ENCODE data around the gene ILF3. TPM values are rescaled to one million over a fixed set of nuclear protein-coding genes. Genes with fewer than 3 reads are reported as not detected.

ILF3 gene
- total RNA-seq, 5 donors from 2014 or later (not counting 1 experiment from before 2014, with no cell fraction given) = 331 to 490 (median 370) TPM

- POLR2A ChIA-PET = interaction anchor here in 1 of 2 donors (0.7 kb wide), 1 partner anchor 65 kb away, joined by 9 read pairs; no protein-coding TSS in a partner anchor
- H3K9me3 Mint-ChIP-seq = no peaks in the 10 kb centered on the region
- peak overlapping the region in 1 of 3 donors; percentile 8 for H3K4me3 Mint-ChIP-seq
- Histone ChIP-seq H3K4me3 (ENCODE audit: control insufficient read depth in 1 of 2, extremely low read depth in 1 of 2, low read length in 1 of 2) (no peak overlapping the region), H3K27ac (ENCODE audit: low read length) (peak overlapping the region; percentile 48), H3K9me3 (no peaks in the 10 kb centered on the region), H3K27me3 (replicated peaks in 1 of 2; ENCODE audit: control insufficient read depth in 2 of 2, extremely low read depth in 1 of 2, insufficient read depth in 2 of 2, low read length in 1 of 2) (no peaks in the 10 kb centered on the region), H3K36me3 (ENCODE audit: control insufficient read depth in 2 of 2, extremely low read depth in 1 of 2, insufficient read depth in 1 of 2, low read length in 1 of 2) (peaks cover 9 to 48% of the 10 kb centered on the region in 2 donors), H3K4me1 (ENCODE audit: control insufficient read depth in 1 of 2, extremely low read depth in 1 of 2, insufficient read depth in 2 of 2, low read length in 2 of 2) (peaks cover 4 to 39% of the 10 kb centered on the region in 2 experiments)
- H3K4me1 Mint-ChIP-seq = peaks cover 10 to 33% (median 14%) of the 10 kb centered on the region in 3 donors
- CTCF ChIA-PET = interaction anchor here (0.6 to 4.8 kb wide), 20 partner anchors 9 to 391 kb away, joined by 3 to 83 read pairs (median 6); no protein-coding TSS in a partner anchor
- H3K27ac Mint-ChIP-seq = peak overlapping the region; percentile 73 to 91
- no peaks in the 10 kb centered on the region for H3K27me3 Mint-ChIP-seq
- peaks cover 4% of the 10 kb centered on the region for H3K36me3 Mint-ChIP-seq
- WGBS (ENCODE audit: insufficient coverage) = 28% methylated on average over 6 of the region's 14 CpGs
- DNase-seq = peak; percentile 61 to 91 (median 82)
- ATAC-seq (replicated peaks in 1 of 4) = peak; percentile 84 to 93 (median 90)
These were observed 9.7 kb upstream of the ILF3 start for GRCh38 chr19:10644260-10645007.

- no peaks in the 10 kb centered on the region for H3K9me3 ChIP-seq
- no peak overlapping the region for H3K4me3 ChIP-seq (ENCODE audit: control insufficient read depth in 1 of 2, extremely low read depth in 1 of 2, low read length in 1 of 2)
- ChIA-PET POLR2A (interaction anchor here (0.6 to 0.7 kb wide), 3 partner anchors 31 to 173 kb away, joined by 3 to 13 read pairs (median 4); no protein-coding TSS in a partner anchor), CTCF (interaction anchor here (0.7 to 4.8 kb wide), 7 partner anchors 27 to 146 kb away, joined by 3 to 83 read pairs (median 4); no protein-coding TSS in a partner anchor)
- Mint-ChIP-seq H3K36me3 (peaks cover 1% of the 10 kb centered on the region), H3K4me1 (peaks cover 13 to 30% (median 16%) of the 10 kb centered on the region in 3 donors), H3K9me3 (no peaks in the 10 kb centered on the region), H3K27ac (peak overlapping the region in 1 of 2 donors; percentile 11), H3K27me3 (no peaks in the 10 kb centered on the region), H3K4me3 (no peak overlapping the region)
- no peaks in the 10 kb centered on the region for H3K27me3 ChIP-seq (replicated peaks in 1 of 2; ENCODE audit: control insufficient read depth in 2 of 2, extremely low read depth in 1 of 2, insufficient read depth in 2 of 2, low read length in 1 of 2)
- ATAC-seq (replicated peaks in 1 of 4) (no peak), DNase-seq (no peak)
- peaks cover 6 to 30% of the 10 kb centered on the region in 2 donors for H3K36me3 ChIP-seq (ENCODE audit: control insufficient read depth in 2 of 2, extremely low read depth in 1 of 2, insufficient read depth in 1 of 2, low read length in 1 of 2)
- H3K4me1 ChIP-seq (ENCODE audit: control insufficient read depth in 1 of 2, extremely low read depth in 1 of 2, insufficient read depth in 2 of 2, low read length in 2 of 2) = peaks cover 4 to 32% of the 10 kb centered on the region in 2 experiments
- WGBS (ENCODE audit: insufficient coverage) = 85% methylated on average over 9 of the region's 12 CpGs
- H3K27ac ChIP-seq (ENCODE audit: low read length) = no peak overlapping the region
These were observed 7.5 kb upstream of the ILF3 start for GRCh38 chr19:10646456-10647159.

GRCh38 chr19:10648360-10648759, 5.8 kb upstream of the ILF3 start:
- DNase-seq = no peak
- H3K4me3 ChIP-seq (ENCODE audit: control insufficient read depth in 1 of 2, extremely low read depth in 1 of 2, low read length in 1 of 2) = no peak overlapping the region
- H3K4me1 ChIP-seq (ENCODE audit: control insufficient read depth in 1 of 2, extremely low read depth in 1 of 2, insufficient read depth in 2 of 2, low read length in 2 of 2) = peaks cover 3 to 30% of the 10 kb centered on the region in 2 experiments
- H3K27me3 ChIP-seq (replicated peaks in 1 of 2; ENCODE audit: control insufficient read depth in 2 of 2, extremely low read depth in 1 of 2, insufficient read depth in 2 of 2, low read length in 1 of 2) = no peaks in the 10 kb centered on the region
- H3K9me3 Mint-ChIP-seq = no peaks in the 10 kb centered on the region
- no peak overlapping the region for H3K27ac ChIP-seq (ENCODE audit: low read length)
- ATAC-seq (replicated peaks in 1 of 4) = no peak
- H3K36me3 ChIP-seq (ENCODE audit: control insufficient read depth in 2 of 2, extremely low read depth in 1 of 2, insufficient read depth in 1 of 2, low read length in 1 of 2) = peaks cover 1 to 19% of the 10 kb centered on the region in 2 donors
- H3K4me3 Mint-ChIP-seq = no peak overlapping the region
- peaks cover 19 to 27% (median 25%) of the 10 kb centered on the region in 3 donors for H3K4me1 Mint-ChIP-seq
- POLR2A ChIA-PET = interaction anchor here (0.6 to 0.7 kb wide), 3 partner anchors 114 to 141 kb away, joined by 4 to 5 read pairs (median 5); no protein-coding TSS in a partner anchor
- 88% methylated on average over 3 of the region's 4 CpGs for WGBS (ENCODE audit: insufficient coverage)
- peaks cover 4% of the 10 kb centered on the region for H3K36me3 Mint-ChIP-seq
- CTCF ChIA-PET = interaction anchor here in 1 of 2 donors (0.7 kb wide), 1 partner anchor 12 kb away, joined by 3 read pairs; no protein-coding TSS in a partner anchor
- no peaks in the 10 kb centered on the region for H3K9me3 ChIP-seq
- no peaks in the 10 kb centered on the region for H3K27me3 Mint-ChIP-seq
- peak overlapping the region in 1 of 2 donors; percentile 4 for H3K27ac Mint-ChIP-seq

GRCh38 chr19:10651851-10652250, 2.3 kb upstream of the ILF3 start:
- Mint-ChIP-seq H3K4me3 (peak overlapping the region; percentile 94 to 96 (median 95)), H3K9me3 (no peaks in the 10 kb centered on the region), H3K36me3 (peaks cover 4% of the 10 kb centered on the region), H3K27ac (peak overlapping the region; percentile 64 to 73), H3K27me3 (no peaks in the 10 kb centered on the region), H3K4me1 (peaks cover 28 to 39% (median 34%) of the 10 kb centered on the region in 3 donors)
- H3K27me3 ChIP-seq (replicated peaks in 1 of 2; ENCODE audit: control insufficient read depth in 2 of 2, extremely low read depth in 1 of 2, insufficient read depth in 2 of 2, low read length in 1 of 2) = no peaks in the 10 kb centered on the region
- H3K9me3 ChIP-seq = no peaks in the 10 kb centered on the region
- H3K4me1 ChIP-seq (ENCODE audit: control insufficient read depth in 1 of 2, extremely low read depth in 1 of 2, insufficient read depth in 2 of 2, low read length in 2 of 2) = peaks cover 17 to 36% of the 10 kb centered on the region in 2 experiments
- POLR2A ChIA-PET = interaction anchor here in 1 of 2 donors (0.7 kb wide), 1 partner anchor 84 kb away, joined by 8 read pairs; no protein-coding TSS in a partner anchor
- H3K4me3 ChIP-seq (ENCODE audit: control insufficient read depth in 1 of 2, extremely low read depth in 1 of 2, low read length in 1 of 2) = no peak overlapping the region
- H3K36me3 ChIP-seq (ENCODE audit: control insufficient read depth in 2 of 2, extremely low read depth in 1 of 2, insufficient read depth in 1 of 2, low read length in 1 of 2) = peaks cover 0 to 8% of the 10 kb centered on the region in 2 donors
- H3K27ac ChIP-seq (ENCODE audit: low read length) = peak overlapping the region; percentile 98
- ATAC-seq (replicated peaks in 1 of 4) = no peak
- CTCF ChIA-PET = interaction anchor here in 1 of 2 donors (0.6 to 0.8 kb wide), 2 partner anchors 50 to 135 kb away, joined by 4 to 6 read pairs; no protein-coding TSS in a partner anchor
- no peak for DNase-seq
- WGBS (ENCODE audit: insufficient coverage) = 96% methylated on average over 2 of the region's 4 CpGs

GRCh38 chr19:10653482-10653731, 739 bp upstream of the ILF3 start:
- peak overlapping the region; percentile 97 to 99 for H3K4me3 ChIP-seq (ENCODE audit: control insufficient read depth in 1 of 2, extremely low read depth in 1 of 2, low read length in 1 of 2)
- H3K27me3 ChIP-seq (replicated peaks in 1 of 2; ENCODE audit: control insufficient read depth in 2 of 2, extremely low read depth in 1 of 2, insufficient read depth in 2 of 2, low read length in 1 of 2) = no peaks in the 10 kb centered on the region
- Mint-ChIP-seq H3K9me3 (no peaks in the 10 kb centered on the region), H3K27me3 (no peaks in the 10 kb centered on the region), H3K36me3 (peaks cover 8% of the 10 kb centered on the region), H3K4me1 (peaks cover 40 to 44% (median 41%) of the 10 kb centered on the region in 3 donors), H3K27ac (peak overlapping the region; percentile 97 to 98), H3K4me3 (peak overlapping the region; percentile 94 to 96 (median 95))
- H3K9me3 ChIP-seq = no peaks in the 10 kb centered on the region
- ATAC-seq (replicated peaks in 1 of 4) = no peak
- H3K27ac ChIP-seq (ENCODE audit: low read length) = peak overlapping the region; percentile 98
- ChIA-PET CTCF (interaction anchor here in 1 of 2 donors (0.7 kb wide), 1 partner anchor 72 kb away, joined by 3 read pairs; no protein-coding TSS in a partner anchor), POLR2A (interaction anchor here in 1 of 2 donors (0.7 kb wide), 1 partner anchor 88 kb away, joined by 3 read pairs; the partner anchor contains the start of gene KRI1)
- 0% methylated on average over 17 of the region's 18 CpGs for WGBS (ENCODE audit: insufficient coverage)
- H3K36me3 ChIP-seq (ENCODE audit: control insufficient read depth in 2 of 2, extremely low read depth in 1 of 2, insufficient read depth in 1 of 2, low read length in 1 of 2) = peaks cover 0 to 15% of the 10 kb centered on the region in 2 donors
- H3K4me1 ChIP-seq (ENCODE audit: control insufficient read depth in 1 of 2, extremely low read depth in 1 of 2, insufficient read depth in 2 of 2, low read length in 2 of 2) = peaks cover 17 to 52% of the 10 kb centered on the region in 2 experiments
- DNase-seq = no peak
